ENCODE measurements around the gene DLG2. TPM values are rescaled to one million over a fixed set of nuclear protein-coding genes. Genes with fewer than 3 reads are reported as not detected.

Gene DLG2
- total and polyA plus RNA-seq, 4 donors, result 0.30 to 5.5 (median 0.68) TPM

- no peak for TF ChIP-seq RAD21 (IDR thresholded peaks at IDR 0.05)
- TF ChIP-seq JUND (IDR thresholded peaks at IDR 0.05), result no peak
- no peak for TF ChIP-seq HNF4G (IDR thresholded peaks at IDR 0.05)
- TF ChIP-seq, protein P1, sequence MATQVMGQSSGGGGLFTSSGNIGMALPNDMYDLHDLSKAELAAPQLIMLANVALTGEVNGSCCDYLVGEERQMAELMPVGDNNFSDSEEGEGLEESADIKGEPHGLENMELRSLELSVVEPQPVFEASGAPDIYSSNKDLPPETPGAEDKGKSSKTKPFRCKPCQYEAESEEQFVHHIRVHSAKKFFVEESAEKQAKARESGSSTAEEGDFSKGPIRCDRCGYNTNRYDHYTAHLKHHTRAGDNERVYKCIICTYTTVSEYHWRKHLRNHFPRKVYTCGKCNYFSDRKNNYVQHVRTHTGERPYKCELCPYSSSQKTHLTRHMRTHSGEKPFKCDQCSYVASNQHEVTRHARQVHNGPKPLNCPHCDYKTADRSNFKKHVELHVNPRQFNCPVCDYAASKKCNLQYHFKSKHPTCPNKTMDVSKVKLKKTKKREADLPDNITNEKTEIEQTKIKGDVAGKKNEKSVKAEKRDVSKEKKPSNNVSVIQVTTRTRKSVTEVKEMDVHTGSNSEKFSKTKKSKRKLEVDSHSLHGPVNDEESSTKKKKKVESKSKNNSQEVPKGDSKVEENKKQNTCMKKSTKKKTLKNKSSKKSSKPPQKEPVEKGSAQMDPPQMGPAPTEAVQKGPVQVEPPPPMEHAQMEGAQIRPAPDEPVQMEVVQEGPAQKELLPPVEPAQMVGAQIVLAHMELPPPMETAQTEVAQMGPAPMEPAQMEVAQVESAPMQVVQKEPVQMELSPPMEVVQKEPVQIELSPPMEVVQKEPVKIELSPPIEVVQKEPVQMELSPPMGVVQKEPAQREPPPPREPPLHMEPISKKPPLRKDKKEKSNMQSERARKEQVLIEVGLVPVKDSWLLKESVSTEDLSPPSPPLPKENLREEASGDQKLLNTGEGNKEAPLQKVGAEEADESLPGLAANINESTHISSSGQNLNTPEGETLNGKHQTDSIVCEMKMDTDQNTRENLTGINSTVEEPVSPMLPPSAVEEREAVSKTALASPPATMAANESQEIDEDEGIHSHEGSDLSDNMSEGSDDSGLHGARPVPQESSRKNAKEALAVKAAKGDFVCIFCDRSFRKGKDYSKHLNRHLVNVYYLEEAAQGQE (IDR thresholded peaks at IDR 0.05), result no peak
- TF ChIP-seq ZBTB33 (IDR thresholded peaks at IDR 0.05), result no peak
- TF ChIP-seq FOXA2 (IDR thresholded peaks at IDR 0.05), result no peak
- TF ChIP-seq YY1 (IDR thresholded peaks at IDR 0.05), result no peak
- TF ChIP-seq, protein P2, sequence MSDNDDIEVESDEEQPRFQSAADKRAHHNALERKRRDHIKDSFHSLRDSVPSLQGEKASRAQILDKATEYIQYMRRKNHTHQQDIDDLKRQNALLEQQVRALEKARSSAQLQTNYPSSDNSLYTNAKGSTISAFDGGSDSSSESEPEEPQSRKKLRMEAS (IDR thresholded peaks at IDR 0.05), result no peak
- no peak for TF ChIP-seq CTCF (IDR thresholded peaks at IDR 0.05; ENCODE audit: low read depth, low read length, missing input control)
- no peak for TF ChIP-seq FOXA1 (IDR thresholded peaks at IDR 0.05)
- no peak for TF ChIP-seq EGR1 (IDR thresholded peaks at IDR 0.05; ENCODE audit: low read depth in 2 of 2)
- TF ChIP-seq ATF3 (IDR thresholded peaks at IDR 0.05), result no peak
- TF ChIP-seq TAF1 (conservative IDR thresholded peaks at IDR 0.05), result no peak
- TF ChIP-seq HNF4A (conservative IDR thresholded peaks at IDR 0.05), result no peak
- no peak for TF ChIP-seq RXRA (IDR thresholded peaks at IDR 0.05)
- no peak for TF ChIP-seq NR2F2 (IDR thresholded peaks at IDR 0.05)
- peaks cover 0 to 3% (median 0%) of the 10 kb centered on the region in 4 donors for H3K4me1 ChIP-seq (ENCODE audit: control insufficient read depth in 4 of 4, insufficient read depth in 4 of 4, low read length in 3 of 4)
- no peak overlapping the region for H3K9ac ChIP-seq (ENCODE audit: low read depth in 1 of 2, low read length in 2 of 2)
- H3K36me3 ChIP-seq (ENCODE audit: control insufficient read depth in 4 of 4, insufficient read depth in 3 of 4, low read depth in 1 of 4, low read length in 3 of 4), result no peaks in the 10 kb centered on the region
- H3K9me3 ChIP-seq (ENCODE audit: control insufficient read depth in 4 of 4, low read length in 3 of 4), result no peaks in the 10 kb centered on the region
- no peak overlapping the region for H3K4me3 ChIP-seq (ENCODE audit: low read depth in 1 of 3, low read length in 3 of 3)
- no peak overlapping the region for H3K27ac ChIP-seq (ENCODE audit: low read depth in 1 of 2, low read length in 2 of 2)
- no peak for DNase-seq (ENCODE audit: low spot score)
- H3K27me3 ChIP-seq (ENCODE audit: control insufficient read depth in 4 of 4, insufficient read depth in 4 of 4, low read length in 3 of 4), result no peaks in the 10 kb centered on the region
Observed at GRCh38 chr11:84865257-84865656, 761.9 kb downstream of the DLG2 start.

DNA sequence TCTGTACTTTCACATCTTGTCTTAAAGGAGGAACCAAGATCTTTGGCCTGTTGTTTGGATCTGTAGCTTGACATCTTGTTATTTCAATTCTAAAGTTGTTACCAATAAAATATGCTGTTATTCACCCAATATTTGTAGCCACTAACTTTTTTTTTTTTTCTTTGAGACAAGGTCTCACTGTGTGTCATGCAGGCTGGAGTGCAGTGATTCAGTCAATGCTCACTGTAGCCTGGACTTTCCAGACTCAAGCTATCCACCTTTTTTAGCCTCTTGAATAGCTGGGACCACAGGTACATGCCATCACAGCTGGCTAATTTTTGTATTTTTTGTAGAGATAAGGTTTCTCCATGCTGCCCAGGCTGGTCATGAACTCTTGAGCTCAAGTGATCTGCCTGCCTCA, 769.4 kb downstream of the DLG2 start:
- H3K27ac ChIP-seq (ENCODE audit: low read depth in 1 of 2, low read length in 2 of 2), result no peak overlapping the region
- no peak overlapping the region for H3K4me3 ChIP-seq (ENCODE audit: low read depth in 1 of 3, low read length in 3 of 3)
- no peaks in the 10 kb centered on the region for H3K27me3 ChIP-seq (ENCODE audit: control insufficient read depth in 4 of 4, insufficient read depth in 4 of 4, low read length in 3 of 4)
- no peak for DNase-seq (ENCODE audit: low spot score)
- H3K9ac ChIP-seq (ENCODE audit: low read depth in 1 of 2, low read length in 2 of 2), result no peak overlapping the region
- TF ChIP-seq GABPA (IDR thresholded peaks at IDR 0.05 in 1 of 2, conservative IDR thresholded peaks at IDR 0.05 in 1 of 2), result no peak
- TF ChIP-seq, protein P1 (IDR thresholded peaks at IDR 0.05), result no peak
- no peak for TF ChIP-seq TAF1 (conservative IDR thresholded peaks at IDR 0.05)
- TF ChIP-seq, protein P2 (IDR thresholded peaks at IDR 0.05), result no peak
- TF ChIP-seq RXRA (IDR thresholded peaks at IDR 0.05), result no peak
- TF ChIP-seq RAD21 (IDR thresholded peaks at IDR 0.05), result no peak
- TF ChIP-seq ATF3 (IDR thresholded peaks at IDR 0.05), result no peak
- no peak for TF ChIP-seq FOXA1 (IDR thresholded peaks at IDR 0.05)
- TF ChIP-seq ZBTB33 (IDR thresholded peaks at IDR 0.05), result no peak
- TF ChIP-seq EGR1 (IDR thresholded peaks at IDR 0.05; ENCODE audit: low read depth in 2 of 2), result no peak
- no peaks in the 10 kb centered on the region for H3K36me3 ChIP-seq (ENCODE audit: control insufficient read depth in 4 of 4, insufficient read depth in 3 of 4, low read depth in 1 of 4, low read length in 3 of 4)
- no peaks in the 10 kb centered on the region for H3K9me3 ChIP-seq (ENCODE audit: control insufficient read depth in 4 of 4, low read length in 3 of 4)
- no peaks in the 10 kb centered on the region for H3K4me1 ChIP-seq (ENCODE audit: control insufficient read depth in 4 of 4, insufficient read depth in 4 of 4, low read length in 3 of 4)
